ENCODE results near the gene MYOM1.

MYOM1 gene

DNA sequence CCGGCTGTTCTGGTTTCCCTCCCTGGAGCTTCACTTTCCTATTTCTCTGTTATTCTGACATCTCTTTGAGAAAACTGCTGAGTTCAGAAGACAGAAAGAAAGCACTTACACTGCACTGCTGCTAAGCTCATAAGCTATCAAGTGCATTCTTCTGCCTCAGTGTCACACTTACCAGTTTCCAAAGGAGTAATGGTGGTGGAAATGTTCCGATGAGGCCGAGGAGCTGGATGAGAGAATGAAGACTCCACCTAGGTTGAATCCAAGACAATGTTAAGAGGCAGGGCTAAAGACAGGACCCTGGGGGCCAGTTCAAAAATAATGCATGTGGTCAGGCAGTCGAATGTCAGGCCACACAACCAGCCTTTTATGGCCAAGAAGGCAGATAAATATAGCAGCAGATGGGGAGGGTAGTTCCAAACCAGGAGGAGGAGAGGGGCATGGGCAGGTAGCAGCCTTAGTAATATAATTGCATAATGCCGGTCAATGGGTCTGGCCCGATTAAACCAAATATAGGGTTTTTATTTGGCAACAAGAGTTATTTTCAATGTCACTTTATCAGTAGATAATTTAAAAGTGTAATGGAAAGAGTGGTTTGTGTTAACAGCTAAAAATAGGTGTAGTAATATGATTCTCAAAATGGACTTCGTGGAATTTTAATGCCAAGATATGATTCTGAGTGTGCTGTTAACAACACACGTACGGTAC is at the start of gene MYOM1:
TSS of gene MYOM1 (minus strand) at position 338 of the 705 bp plus-strand sequence. CDS start 4,745 bp downstream, outside the sequence.
- DNase-seq (ENCODE audit: extremely low spot score, insufficient read length, low read depth) (no peak), FAIRE-seq (no peak)

GRCh38 chr18:3269241-3269913 is 49.6 kb upstream of the MYOM1 start:
- FAIRE-seq, result no peak
- DNase-seq (ENCODE audit: extremely low spot score, insufficient read length, low read depth), result no peak

DNA sequence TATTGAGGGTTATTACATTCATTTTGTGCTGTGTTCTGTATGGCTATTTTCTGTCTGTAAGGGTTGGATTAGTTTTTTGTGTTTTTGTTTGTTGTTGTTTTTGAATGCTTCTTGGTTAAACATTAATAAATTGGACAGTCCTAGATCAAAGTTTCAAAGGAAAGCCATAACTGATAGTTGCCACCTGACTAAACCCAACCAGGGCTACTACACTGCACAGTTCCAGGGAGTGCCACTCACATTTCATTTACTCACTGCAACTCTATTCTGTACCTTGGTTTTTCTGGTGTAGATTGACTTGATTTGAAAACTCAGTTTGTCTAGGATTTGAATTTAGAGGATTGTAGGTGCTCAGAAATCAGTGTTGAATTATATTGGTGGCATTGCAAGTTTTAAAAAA is 48.5 kb upstream of the MYOM1 start:
- FAIRE-seq (no peak), DNase-seq (ENCODE audit: extremely low spot score, insufficient read length, low read depth) (no peak)

- no peak for DNase-seq (ENCODE audit: extremely low spot score, insufficient read length, low read depth)
Measured at GRCh38 chr18:3266062-3266608, 46.4 kb upstream of the MYOM1 start.

GRCh38 chr18:3265564-3266033 is 45.8 kb upstream of the MYOM1 start:
- DNase-seq (ENCODE audit: extremely low spot score, insufficient read length, low read depth), result no peak
- no peak for FAIRE-seq

More at GRCh38 chr18:3266062-3266608, 46.4 kb upstream of the MYOM1 start:
- FAIRE-seq, result no peak

DNA sequence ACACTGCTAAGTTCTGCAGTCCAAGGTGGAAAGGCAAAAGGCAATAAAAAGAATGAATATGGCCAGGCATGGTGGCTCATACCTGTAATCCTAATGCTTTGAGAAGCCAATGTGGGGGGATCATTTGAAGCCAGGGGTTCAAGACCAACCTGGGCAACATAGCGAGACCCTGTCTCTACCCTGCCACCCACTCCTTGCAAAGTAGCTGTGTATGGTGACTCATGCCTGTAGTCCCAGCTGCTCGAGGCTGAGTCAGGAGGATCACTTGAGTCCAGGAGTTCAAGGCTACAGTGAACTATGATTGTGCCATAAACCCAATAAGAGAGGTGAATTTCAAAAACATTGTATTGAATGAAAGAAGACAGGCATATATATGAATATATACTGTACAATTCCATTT is 44.6 kb upstream of the MYOM1 start:
- DNase-seq (ENCODE audit: extremely low spot score, insufficient read length, low read depth), result no peak
- no peak for FAIRE-seq

GRCh38 chr18:3263132-3263700 is 43.4 kb upstream of the MYOM1 start:
- FAIRE-seq, result no peak
- no peak for DNase-seq (ENCODE audit: extremely low spot score, insufficient read length, low read depth)

DNA sequence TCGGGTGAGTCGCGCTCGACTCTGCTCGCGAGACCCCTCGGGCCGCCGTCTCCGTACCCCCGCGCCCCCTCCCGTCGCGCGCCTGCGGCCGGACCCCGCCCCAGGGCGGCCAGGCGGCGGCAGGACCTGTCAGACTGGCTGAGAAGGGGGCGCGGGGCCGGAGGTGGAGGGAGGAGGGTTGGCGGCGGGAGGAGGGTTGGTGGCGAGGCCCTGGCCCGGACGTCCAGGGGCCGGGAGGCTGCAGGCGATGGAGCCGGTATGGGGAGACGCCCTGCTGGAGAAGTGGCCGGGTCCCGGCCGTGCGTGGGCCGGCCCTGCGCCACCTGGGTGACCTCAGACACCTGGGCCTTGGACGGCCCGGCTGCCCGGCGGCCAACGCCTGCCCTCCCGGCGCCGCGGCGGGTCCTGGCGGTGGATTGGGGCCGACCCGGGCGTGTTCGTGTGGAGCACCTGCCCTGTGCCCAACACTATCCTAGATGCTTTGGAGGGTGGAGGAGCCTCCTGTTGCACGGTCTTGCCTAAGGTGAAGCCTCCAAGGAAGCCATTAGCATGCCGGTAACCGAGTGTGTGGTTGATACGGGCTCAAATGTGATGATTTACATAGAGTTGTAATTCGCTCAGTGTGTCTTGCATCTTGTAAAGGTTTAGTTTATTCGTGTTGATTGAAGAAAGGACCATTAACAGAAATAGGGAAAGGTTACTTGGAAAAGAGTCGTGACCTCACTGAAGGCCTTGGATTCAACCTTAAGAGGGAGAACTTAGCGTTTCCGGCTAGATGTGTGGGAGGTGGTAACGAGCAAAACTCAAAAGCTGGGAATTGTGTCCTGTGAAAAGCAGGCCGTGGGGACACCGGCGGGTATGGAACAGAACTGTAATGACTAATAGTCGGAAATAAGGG is 42.7 kb upstream of the MYOM1 start:
- no peak for DNase-seq (ENCODE audit: extremely low spot score, insufficient read length, low read depth)
- FAIRE-seq, result peak; percentile 5

DNA sequence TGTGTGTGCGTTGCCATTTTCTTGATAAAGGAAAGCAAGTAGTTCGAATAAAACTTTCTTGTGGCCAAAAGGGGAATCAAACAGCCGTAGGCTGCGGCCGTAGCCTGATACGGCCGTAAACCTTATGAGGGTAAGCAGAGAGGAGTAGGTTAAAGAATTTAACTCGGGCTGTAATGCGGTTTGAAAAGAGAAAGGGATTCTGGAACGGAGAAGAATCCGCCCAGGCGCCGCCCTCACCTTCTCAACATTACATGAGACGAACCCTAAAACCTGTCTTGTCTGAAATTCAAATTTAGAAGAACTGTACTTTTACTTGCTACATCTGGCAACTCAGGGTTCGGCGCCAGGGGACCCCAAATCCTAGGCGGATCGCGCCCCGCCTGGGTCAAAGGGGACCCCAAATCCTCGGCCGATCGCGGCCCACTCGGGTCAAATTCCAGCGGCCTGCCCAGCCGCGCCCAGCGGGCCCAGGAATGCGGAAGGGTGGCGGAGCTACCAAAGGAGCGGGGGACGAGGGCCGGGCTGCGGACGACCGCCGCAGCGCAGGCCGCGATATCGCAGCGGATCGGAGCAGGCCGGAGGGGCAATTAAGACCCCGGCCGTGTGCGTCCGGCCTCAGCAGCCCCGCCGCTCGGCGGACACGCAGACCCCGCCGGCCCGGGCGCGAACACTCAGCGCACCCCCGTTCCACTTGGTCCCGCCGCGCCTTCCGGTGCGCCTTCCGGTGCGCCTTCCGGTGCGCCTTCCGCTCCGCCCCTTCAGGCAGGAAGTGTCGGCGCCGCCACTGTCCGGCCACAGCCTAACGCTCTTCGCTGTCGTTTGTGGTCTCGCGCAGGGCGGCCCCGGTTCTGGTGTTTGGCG is 41.8 kb upstream of the MYOM1 start, which contains the start of gene MYL12B:
TSS of gene MYL12B (plus strand) at position 761 of the 861 bp plus-strand sequence. CDS start 10,766 bp downstream, outside the sequence.
- DNase-seq (ENCODE audit: extremely low spot score, insufficient read length, low read depth) (peak; percentile 58), FAIRE-seq (peak; percentile 72)

DNA sequence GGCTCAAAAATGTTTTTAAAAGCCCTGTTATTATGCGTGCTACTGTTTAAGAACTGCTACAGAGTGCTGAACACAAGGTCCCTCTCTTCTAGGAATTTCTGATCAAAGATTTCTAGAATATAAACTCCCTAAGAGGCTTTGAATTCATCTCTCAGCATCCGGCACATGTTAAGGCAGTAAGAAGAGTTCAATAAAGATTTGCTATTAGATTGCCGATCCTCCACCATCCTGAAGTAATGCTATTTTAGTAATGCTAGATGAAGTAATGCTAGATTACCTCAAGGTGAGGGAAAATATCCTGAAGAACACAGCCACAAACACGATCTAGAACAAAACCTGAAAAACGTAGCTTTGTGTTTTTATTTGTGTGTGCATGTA is 41.2 kb upstream of the MYOM1 start:
- FAIRE-seq, result no peak
- no peak for DNase-seq (ENCODE audit: extremely low spot score, insufficient read length, low read depth)

DNA sequence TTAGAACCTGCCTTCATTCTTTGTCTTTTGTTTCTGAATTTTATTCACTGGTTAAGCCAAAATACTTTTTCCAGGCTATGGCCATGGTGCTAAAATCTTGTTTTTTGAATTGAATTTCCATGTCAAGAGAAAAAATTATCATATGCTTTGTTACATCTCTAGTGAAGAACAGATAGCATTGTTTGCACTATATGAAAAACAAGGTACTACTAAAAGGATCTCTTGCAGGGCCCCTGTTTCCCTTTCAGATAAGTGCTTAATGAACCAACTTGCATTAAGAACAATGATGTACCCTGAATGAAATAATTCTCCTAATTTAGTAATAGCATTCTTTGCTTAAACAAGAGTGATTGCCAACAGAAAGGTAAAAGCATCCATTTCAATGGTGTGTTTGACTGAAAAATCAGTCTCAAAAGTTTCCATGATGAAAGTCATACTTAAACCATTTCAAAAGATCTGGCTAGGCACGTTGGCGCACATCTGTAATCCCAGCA is 37.9 kb upstream of the MYOM1 start:
- no peak for DNase-seq (ENCODE audit: extremely low spot score, insufficient read length, low read depth)
- no peak for FAIRE-seq

- peak; percentile 67 for FAIRE-seq
- DNase-seq (ENCODE audit: extremely low spot score, insufficient read length, low read depth), result no peak
Measured at GRCh38 chr18:3256693-3257626, 37.2 kb upstream of the MYOM1 start.

GRCh38 chr18:3255611-3256165 is 35.9 kb upstream of the MYOM1 start:
- DNase-seq (ENCODE audit: extremely low spot score, insufficient read length, low read depth) (no peak), FAIRE-seq (peak; percentile 67)

DNA sequence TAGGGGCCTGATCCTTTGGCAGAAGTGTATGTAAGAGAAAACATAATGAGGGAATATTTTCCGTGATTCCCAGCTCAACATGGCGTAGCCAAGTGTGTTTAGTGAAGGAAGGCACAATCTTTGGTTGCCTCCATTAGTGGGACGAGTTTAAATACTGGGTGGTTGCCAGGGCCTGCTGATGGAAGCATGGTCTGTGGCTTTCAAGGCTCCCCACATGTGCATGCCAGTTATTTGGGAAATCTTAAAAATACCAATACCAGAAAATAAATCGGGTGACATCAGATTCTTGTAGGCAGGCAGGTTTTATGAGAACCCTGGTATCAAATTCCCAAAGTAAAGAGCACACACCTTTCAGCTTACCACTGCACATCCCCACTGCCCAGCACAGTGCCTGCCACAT is 35.0 kb upstream of the MYOM1 start:
- no peak for DNase-seq (ENCODE audit: extremely low spot score, insufficient read length, low read depth)
- FAIRE-seq, result no peak

DNA sequence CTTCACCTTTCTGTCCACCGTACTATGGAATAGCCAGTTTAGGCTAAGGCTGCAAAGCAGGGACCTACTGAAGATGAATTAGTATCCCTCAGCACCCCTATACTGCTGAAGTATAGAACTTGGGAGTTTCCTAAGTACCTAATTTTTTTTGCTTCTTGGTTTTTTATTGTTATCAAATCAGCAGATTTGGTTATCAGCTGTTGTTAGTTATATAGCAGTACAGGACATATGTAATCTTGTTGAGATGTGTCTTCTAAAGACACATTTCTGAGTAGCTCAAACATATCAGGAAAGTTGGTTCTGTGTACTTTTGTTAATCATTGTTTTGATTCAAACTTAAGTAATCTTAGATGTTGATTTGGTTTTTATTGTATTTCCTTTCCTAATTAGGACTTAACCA is 33.1 kb upstream of the MYOM1 start:
- no peak for DNase-seq (ENCODE audit: extremely low spot score, insufficient read length, low read depth)
- FAIRE-seq, result no peak

- DNase-seq (ENCODE audit: extremely low spot score, insufficient read length, low read depth) (no peak), FAIRE-seq (no peak)
Measured at GRCh38 chr18:3251963-3252277, 32.2 kb upstream of the MYOM1 start.

DNA sequence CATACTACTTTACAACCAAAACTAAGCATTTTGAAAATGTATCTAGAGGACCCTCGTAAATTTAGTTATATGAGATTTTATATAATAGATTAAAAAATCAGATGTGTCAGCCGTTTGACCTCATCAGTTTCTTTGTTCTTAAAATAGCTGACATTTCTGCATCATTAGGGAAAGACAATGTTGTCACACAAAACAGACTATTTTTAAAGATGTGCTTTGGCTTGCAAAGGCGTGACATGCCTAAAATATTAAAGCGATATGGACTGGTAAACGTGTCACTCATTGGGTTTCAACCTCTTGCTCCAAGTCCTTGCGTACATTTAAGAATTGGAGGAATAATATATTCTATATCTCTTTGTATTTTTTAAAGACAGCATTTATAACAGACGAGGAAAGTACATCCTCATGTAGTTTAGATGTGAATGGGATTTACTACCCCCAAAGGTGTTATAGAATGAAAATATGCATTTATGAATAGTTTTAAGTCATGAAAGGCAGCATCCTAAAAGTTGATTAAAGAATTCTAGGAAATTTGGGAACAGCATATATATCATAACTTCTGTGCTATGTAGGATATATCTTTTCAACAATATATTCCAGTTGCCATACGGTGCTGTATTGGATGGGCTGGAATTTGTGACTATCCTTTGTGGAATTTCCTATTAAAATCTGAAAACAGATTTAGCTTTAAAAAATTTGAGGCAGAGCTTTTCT is 31.6 kb upstream of the MYOM1 start:
- DNase-seq (ENCODE audit: extremely low spot score, insufficient read length, low read depth), result no peak
- no peak for FAIRE-seq

All from GM18507 (cell line).